Stomach (tissue), 9 donors: ENCODE results near the gene CCNT2. TPM values are rescaled to one million over a fixed set of nuclear protein-coding genes. Genes with fewer than 3 reads are reported as not detected.

Experiments
- DNase-seq, 2 donors: peaks; one replicate each; pipeline versions ENCODE4 v3.0.0 to v3.0.0-alpha.2; 2013 to 2019
- H3K27ac ChIP-seq, 5 donors: fragments of 200-600 bp in 4 of 5; sonication (generic) in 4 of 5; one replicate each; pipeline ENCODE4 v1.5.1; 2013 to 2019; ENCODE audit warnings: mild to moderate bottlenecking in 1 of 5, moderate library complexity in 1 of 5
- H3K27me3 ChIP-seq, 3 donors: fragments of 200-600 bp; sonication (generic); one replicate each; pipeline ENCODE4 v1.5.1; 2017 to 2019; ENCODE audit warnings: mixed run types in 1 of 3
- H3K36me3 ChIP-seq, 4 donors: fragments of 200-600 bp; sonication (generic); 1 replicate in 3 of 4; 2 replicates in 1 of 4; pipeline ENCODE4 v1.5.1; 2016 to 2019
- H3K4me1 ChIP-seq, 4 donors: fragments of 200-600 bp; sonication (generic); one replicate each; pipeline ENCODE4 v1.5.1; 2016 to 2019
- H3K4me3 ChIP-seq, 4 donors: fragments of 200-600 bp; sonication (generic) in 3 of 4; one replicate each; pipeline ENCODE4 v1.5.1; 2016 to 2019; ENCODE audit warnings: mild to moderate bottlenecking in 1 of 4
- H3K9me3 ChIP-seq, 4 donors: fragments of 200-600 bp; sonication (generic); one replicate each; pipeline ENCODE4 v1.5.1; 2016 to 2019
- EP300 ChIP-seq: sonication (generic); formaldehyde crosslinking; IDR thresholded peaks from one replicate; pipeline ENCODE4 v1.6.1; 2017; ENCODE audit warnings: antibody characterized with exemption
- POLR2A ChIP-seq, 4 donors: fragments of 450-650 bp; IDR thresholded peaks; one replicate each; pipeline ENCODE4 v1.6.1; 2016; ENCODE audit warnings: antibody characterized with exemption in 4 of 4, control low read depth in 2 of 4, mild to moderate bottlenecking in 1 of 4, moderate library complexity in 1 of 4
- POLR2AphosphoS5 ChIP-seq, 3 donors: sonication (generic); formaldehyde crosslinking; IDR thresholded peaks; one replicate each; pipeline ENCODE4 v1.6.1; 2016; ENCODE audit warnings: antibody characterized with exemption in 3 of 3
- WGBS, 5 donors: extraction: QIAGEN DNeasy Blood & Tissue Kit in 3 of 5; methylation state at CpG; one replicate each; pipeline versions ENCODE4 v1.1.5 to v1.1.7; 2013 to 2018; 5-methylcytosine and 5-hydroxymethylcytosine counted together
- intact Hi-C: fragments of 100-400 bp; cut with DNase I; formaldehyde crosslinking; loops from one replicate; pipeline ENCODE4 v1.15.1; 2023; ENCODE audit warnings: low total_unique reads
- polyA plus RNA-seq, 3 donors: library from polyadenylated mRNA; stranded (reverse); fragments of 200-250 nt; gene quantifications; one replicate each; pipeline ENCODE4 v1.2.3, GENCODE V29; 2013
- total RNA-seq, 5 donors: library from RNA; depleted of rRNA; stranded (reverse); fragments of >200 nt; gene quantifications; one replicate each; pipeline versions ENCODE4 v1.1.0 to v1.2.3, GENCODE V29; 2014 to 2016
- TF ChIP-seq, protein P1 (sequence below), 7 experiments: fragments of 450-650 bp in 4 of 7; fragments of 200-600 bp in 3 of 7; sonication (generic) in 3 of 7; IDR thresholded peaks; one replicate each; pipeline ENCODE4 v1.5.1; 2016 to 2019; ENCODE audit warnings: antibody characterized with exemption in 7 of 7, control low read depth in 2 of 7, mild to moderate bottlenecking in 1 of 7
- donor health status: healthy with polysubstance abuse.
- donor health status: Bipolar disorder and iron deficiency.
- donor health status: healthy.

Gene CCNT2
- total and polyA plus RNA-seq, 8 donors, result 4.4 to 119 (median 17.6) TPM

DNA sequence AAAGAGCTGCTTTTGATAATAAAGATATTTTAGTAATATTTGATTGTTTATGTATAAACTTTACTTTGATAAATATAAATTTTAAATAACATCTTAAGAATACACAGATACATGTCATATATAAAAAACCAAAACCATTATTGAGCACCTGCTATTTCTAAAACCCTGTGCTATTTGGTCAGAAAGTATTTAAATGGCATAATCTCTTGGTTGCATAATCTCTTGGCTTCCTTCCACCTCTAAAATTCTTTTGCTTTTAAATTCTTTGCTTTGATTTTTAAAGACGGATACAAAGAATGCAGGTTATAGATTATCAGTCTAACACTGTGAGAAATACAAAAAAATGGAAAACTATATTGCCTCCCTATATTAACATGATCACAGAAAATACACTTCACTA is 43.3 kb upstream of the CCNT2 start:
- H3K4me1 ChIP-seq, result no peaks in the 10 kb centered on the region
- no peaks in the 10 kb centered on the region for H3K27me3 ChIP-seq
- TF ChIP-seq, protein P1, sequence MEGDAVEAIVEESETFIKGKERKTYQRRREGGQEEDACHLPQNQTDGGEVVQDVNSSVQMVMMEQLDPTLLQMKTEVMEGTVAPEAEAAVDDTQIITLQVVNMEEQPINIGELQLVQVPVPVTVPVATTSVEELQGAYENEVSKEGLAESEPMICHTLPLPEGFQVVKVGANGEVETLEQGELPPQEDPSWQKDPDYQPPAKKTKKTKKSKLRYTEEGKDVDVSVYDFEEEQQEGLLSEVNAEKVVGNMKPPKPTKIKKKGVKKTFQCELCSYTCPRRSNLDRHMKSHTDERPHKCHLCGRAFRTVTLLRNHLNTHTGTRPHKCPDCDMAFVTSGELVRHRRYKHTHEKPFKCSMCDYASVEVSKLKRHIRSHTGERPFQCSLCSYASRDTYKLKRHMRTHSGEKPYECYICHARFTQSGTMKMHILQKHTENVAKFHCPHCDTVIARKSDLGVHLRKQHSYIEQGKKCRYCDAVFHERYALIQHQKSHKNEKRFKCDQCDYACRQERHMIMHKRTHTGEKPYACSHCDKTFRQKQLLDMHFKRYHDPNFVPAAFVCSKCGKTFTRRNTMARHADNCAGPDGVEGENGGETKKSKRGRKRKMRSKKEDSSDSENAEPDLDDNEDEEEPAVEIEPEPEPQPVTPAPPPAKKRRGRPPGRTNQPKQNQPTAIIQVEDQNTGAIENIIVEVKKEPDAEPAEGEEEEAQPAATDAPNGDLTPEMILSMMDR (IDR thresholded peaks at IDR 0.05), result no peak
- TF ChIP-seq EP300 (no peak), POLR2A (IDR thresholded peaks at IDR 0.05) (no peak), POLR2AphosphoS5 (IDR thresholded peaks at IDR 0.05) (no peak)
- peaks cover 0 to 25% (median 6%) of the 10 kb centered on the region in 4 donors for H3K9me3 ChIP-seq
- no peak overlapping the region for H3K4me3 ChIP-seq
- 35 to 65% (median 50%) methylated on average over 1 of the region's 1 CpG for WGBS, 5 donors
- DNase-seq, result no peak
- H3K27ac ChIP-seq, result no peak overlapping the region
- H3K36me3 ChIP-seq, result peaks cover 0 to 5% (median 0%) of the 10 kb centered on the region in 4 donors
- intact Hi-C loops, result no loop called here

DNA sequence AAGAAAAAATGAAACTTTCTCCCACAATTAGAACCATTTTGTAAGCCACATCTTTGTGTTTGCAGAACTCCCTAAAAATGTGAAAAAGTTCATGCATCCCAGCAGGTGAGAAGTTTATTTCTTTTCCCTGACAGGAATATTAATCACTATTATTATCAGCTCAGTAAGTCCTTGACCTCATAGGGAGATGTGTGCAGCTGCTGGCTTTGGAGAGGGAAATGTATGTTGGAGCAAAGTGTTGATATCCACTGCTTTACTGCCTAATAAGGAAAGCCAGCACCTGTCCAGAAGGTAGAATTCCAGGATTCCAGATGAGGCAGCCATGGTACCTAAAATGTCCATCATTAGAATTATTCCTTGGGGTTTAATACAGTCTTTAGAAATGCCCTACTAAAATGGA is 35.8 kb upstream of the CCNT2 start:
- H3K9me3 ChIP-seq, result peaks cover 0 to 15% (median 3%) of the 10 kb centered on the region in 4 donors

DNA sequence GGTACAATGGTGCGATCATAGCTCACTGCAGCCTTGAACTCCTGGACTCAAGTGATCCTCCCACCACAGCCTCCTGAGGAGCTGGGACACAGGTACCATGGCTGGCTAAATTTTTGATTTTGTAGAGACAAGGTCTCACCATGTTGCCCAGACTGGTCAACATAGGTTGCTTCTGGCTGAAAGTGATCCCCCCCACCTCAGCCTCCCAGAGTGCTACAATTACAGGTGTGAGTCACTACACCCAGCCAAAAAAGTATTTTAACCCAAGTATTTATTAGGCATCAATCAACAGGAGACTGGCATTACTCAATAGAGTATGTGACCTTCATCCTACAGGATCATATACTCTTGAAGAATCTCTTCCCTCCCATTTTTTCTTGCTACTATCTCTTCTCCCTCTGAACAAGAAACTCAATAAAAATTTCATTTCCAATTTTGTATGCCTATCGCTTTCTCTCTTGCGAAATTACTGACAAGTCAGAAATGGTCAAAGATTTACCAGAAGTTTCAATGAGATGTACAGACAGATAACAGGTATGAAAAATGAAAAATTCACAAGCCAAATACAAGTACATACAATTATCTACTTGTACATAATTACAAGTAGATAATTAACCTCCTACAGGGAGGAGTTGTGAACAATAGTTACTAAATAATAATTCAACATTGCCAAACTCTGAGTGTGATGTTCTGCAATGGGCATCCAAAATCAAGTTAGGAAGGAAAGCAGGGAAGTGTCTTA is 34.9 kb upstream of the CCNT2 start:
- WGBS, 5 donors, result 89 to 95% (median 93%) methylated on average over 3 of the region's 3 CpGs
- H3K4me1 ChIP-seq, result no peaks in the 10 kb centered on the region
- H3K4me3 ChIP-seq, result no peak overlapping the region
- intact Hi-C loops, result no loop called here
- no peaks in the 10 kb centered on the region for H3K36me3 ChIP-seq
- DNase-seq, result no peak
- H3K27me3 ChIP-seq, result no peaks in the 10 kb centered on the region
- H3K9me3 ChIP-seq, result peaks cover 0 to 6% (median 0%) of the 10 kb centered on the region in 4 donors
- H3K27ac ChIP-seq, result no peak overlapping the region
- TF ChIP-seq POLR2A (IDR thresholded peaks at IDR 0.05), result no peak
- TF ChIP-seq, protein P1 (IDR thresholded peaks at IDR 0.05), result no peak
- TF ChIP-seq EP300, result no peak

More for the DNA sequence above, 35.8 kb upstream of the CCNT2 start:
- Histone ChIP-seq H3K36me3 (no peaks in the 10 kb centered on the region), H3K27ac (no peak overlapping the region), H3K4me1 (no peaks in the 10 kb centered on the region), H3K4me3 (no peak overlapping the region), H3K27me3 (no peaks in the 10 kb centered on the region)
- no peak for TF ChIP-seq POLR2A (IDR thresholded peaks at IDR 0.05)
- no peak for DNase-seq
- intact Hi-C loops, result no loop called here

DNA sequence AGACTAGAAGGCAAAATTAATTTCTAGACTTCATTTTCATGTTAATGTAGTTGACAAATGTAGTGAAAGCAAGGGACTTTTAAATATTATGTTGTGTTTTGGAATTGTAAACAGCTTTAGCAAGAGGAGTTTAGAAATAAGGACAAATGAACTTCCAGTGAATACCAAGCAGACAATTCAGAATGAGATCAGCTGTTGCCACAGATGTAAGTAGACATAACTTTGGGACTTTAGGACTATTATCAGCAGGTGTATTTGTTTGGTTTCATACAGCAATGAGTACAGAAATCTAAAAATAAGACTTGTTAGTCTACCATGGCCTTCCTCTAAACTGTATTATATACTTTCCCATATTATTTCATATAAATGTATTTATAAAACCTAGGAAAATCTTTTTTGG is 34.2 kb upstream of the CCNT2 start:
- Histone ChIP-seq H3K27ac (no peak overlapping the region), H3K36me3 (no peaks in the 10 kb centered on the region), H3K27me3 (no peaks in the 10 kb centered on the region), H3K4me3 (no peak overlapping the region), H3K4me1 (no peaks in the 10 kb centered on the region), H3K9me3 (no peaks in the 10 kb centered on the region)
- intact Hi-C loops, result no loop called here
- TF ChIP-seq, protein P1 (IDR thresholded peaks at IDR 0.05), result no peak
- TF ChIP-seq EP300, result no peak
- TF ChIP-seq POLR2AphosphoS5 (IDR thresholded peaks at IDR 0.05), result no peak
- no peak for TF ChIP-seq POLR2A (IDR thresholded peaks at IDR 0.05)
- no peak for DNase-seq

DNA sequence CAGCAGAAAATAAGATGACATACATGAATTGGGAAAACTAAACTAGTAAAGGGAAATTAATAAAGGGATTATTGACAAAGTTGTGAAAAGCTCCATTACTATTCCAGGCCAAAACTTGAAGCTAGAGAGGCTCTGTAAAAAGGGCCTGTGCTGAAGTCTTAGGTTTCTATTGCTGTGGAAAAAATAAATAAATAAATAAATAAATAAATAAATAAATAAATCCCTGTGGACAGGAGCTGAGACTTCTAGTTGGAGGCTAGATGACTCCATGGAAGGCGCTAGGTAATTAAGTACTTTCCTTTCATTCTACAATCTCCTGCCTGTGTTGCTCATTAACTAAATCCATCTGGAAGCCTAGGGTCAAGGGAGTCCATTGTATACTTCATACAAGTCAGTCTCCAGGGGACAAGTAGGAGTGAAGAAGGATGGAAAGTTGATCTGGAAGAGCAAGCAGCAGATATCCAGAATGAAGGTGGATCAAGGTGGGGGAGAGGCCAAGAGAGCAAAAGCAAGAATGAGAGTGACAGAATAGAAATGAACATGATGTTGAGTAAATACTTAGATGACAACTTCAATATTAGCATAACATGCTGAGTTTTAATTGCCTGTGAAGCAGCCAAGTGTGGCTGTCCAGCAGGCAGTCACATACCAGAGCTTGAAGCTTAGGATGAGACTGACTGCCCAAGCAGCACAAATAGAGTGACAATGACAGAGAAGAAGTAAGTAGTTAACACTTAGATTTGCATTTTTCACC is 26.2 kb upstream of the CCNT2 start:
- Histone ChIP-seq H3K9me3 (no peaks in the 10 kb centered on the region), H3K4me3 (no peak overlapping the region), H3K27ac (no peak overlapping the region), H3K27me3 (no peaks in the 10 kb centered on the region), H3K4me1 (no peaks in the 10 kb centered on the region), H3K36me3 (no peaks in the 10 kb centered on the region)
- WGBS, 5 donors, result 86 to 100% (median 93%) methylated on average over 1 of the region's 1 CpG
- TF ChIP-seq POLR2AphosphoS5 (IDR thresholded peaks at IDR 0.05), result no peak
- no peak for TF ChIP-seq POLR2A (IDR thresholded peaks at IDR 0.05)
- TF ChIP-seq EP300, result no peak
- TF ChIP-seq, protein P1 (IDR thresholded peaks at IDR 0.05), result no peak
- DNase-seq, result peak in 1 of 2 donors; percentile 23
- intact Hi-C loops, result no loop called here
